Lower leg skin (tissue), 3 donors: ENCODE measurements around the gene FAM53B.

ENCODE experiments used
- POLR2A ChIP-seq, 2 donors: fragments of 450-650 bp; IDR thresholded peaks; one replicate each; pipeline ENCODE4 v1.6.1; 2016 to 2017; ENCODE audit warnings: antibody characterized with exemption in 2 of 2, mild to moderate bottlenecking in 1 of 2, moderate library complexity in 1 of 2
- TF ChIP-seq, protein P1 (sequence below), 3 donors: fragments of 450-650 bp; IDR thresholded peaks; one replicate each; pipeline ENCODE4 v1.5.1; 2016; ENCODE audit warnings: antibody characterized with exemption in 3 of 3, mild to moderate bottlenecking in 3 of 3, moderate library complexity in 2 of 3

DNA sequence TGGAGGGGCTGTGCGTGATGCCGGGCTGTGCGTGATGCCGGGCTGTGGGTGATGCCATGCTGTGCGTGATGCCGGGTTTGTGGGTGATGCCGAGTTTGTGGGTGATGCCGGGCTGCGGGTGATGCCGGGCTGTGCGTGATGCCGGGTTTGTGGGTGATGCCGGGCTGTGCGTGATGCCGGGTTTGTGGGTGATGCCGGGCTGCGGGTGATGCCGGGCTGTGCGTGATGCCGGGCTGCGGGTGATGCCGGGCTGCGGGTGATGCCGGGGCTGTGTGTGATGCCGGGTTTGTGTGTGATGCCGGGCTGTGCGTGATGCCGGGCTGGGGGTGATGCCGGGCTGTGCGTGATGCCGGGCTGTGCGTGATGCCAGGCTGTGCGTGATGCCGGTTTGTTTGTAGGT lies 128.9 kb downstream of the FAM53B start:
- TF ChIP-seq, protein P1, sequence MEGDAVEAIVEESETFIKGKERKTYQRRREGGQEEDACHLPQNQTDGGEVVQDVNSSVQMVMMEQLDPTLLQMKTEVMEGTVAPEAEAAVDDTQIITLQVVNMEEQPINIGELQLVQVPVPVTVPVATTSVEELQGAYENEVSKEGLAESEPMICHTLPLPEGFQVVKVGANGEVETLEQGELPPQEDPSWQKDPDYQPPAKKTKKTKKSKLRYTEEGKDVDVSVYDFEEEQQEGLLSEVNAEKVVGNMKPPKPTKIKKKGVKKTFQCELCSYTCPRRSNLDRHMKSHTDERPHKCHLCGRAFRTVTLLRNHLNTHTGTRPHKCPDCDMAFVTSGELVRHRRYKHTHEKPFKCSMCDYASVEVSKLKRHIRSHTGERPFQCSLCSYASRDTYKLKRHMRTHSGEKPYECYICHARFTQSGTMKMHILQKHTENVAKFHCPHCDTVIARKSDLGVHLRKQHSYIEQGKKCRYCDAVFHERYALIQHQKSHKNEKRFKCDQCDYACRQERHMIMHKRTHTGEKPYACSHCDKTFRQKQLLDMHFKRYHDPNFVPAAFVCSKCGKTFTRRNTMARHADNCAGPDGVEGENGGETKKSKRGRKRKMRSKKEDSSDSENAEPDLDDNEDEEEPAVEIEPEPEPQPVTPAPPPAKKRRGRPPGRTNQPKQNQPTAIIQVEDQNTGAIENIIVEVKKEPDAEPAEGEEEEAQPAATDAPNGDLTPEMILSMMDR (IDR thresholded peaks at IDR 0.05) = no peak
- TF ChIP-seq POLR2A (IDR thresholded peaks at IDR 0.05) = no peak
